HFFc6 (cell line): ENCODE data around the gene FAM13C. TPM values are rescaled to one million over a fixed set of nuclear protein-coding genes. Genes with fewer than 3 reads are reported as not detected.

Experiments
- DNase-seq: peaks from one replicate; pipeline ENCODE4 v3.0.0-alpha.2; 2018
- H3K27ac Mint-ChIP-seq: 2 replicates; pipeline ENCODE4 v1.8.0; 2020; ENCODE audit warnings: mild to moderate bottlenecking, mixed read lengths
- H3K27me3 Mint-ChIP-seq: 2 replicates; pipeline ENCODE4 v1.8.0; 2021; ENCODE audit warnings: mild to moderate bottlenecking, moderate library complexity, mixed read lengths; ENCODE audit not compliant: insufficient read depth
- H3K36me3 Mint-ChIP-seq: 2 replicates; pipeline ENCODE4 v1.8.0; 2021; ENCODE audit warnings: low read depth, mixed read lengths
- H3K4me1 Mint-ChIP-seq: 2 replicates; pipeline ENCODE4 v1.8.0; 2020; ENCODE audit warnings: low read depth, mixed read lengths
- H3K4me3 Mint-ChIP-seq: 2 replicates; pipeline ENCODE4 v1.8.0; 2020; ENCODE audit warnings: mild to moderate bottlenecking, moderate library complexity, mixed read lengths
- H3K9me3 Mint-ChIP-seq: 2 replicates; pipeline ENCODE4 v1.8.0; 2020; ENCODE audit warnings: mild to moderate bottlenecking, mixed read lengths
- CTCF ChIP-seq: fragments of 200-600 bp; sonication (generic); IDR thresholded peaks from 2 replicates; pipeline ENCODE4 v1.5.0; 2021; ENCODE audit warnings: antibody characterized with exemption, mild to moderate bottlenecking
- total RNA-seq, 6 experiments: library from RNA; stranded (reverse); fragmentation: NEBNext Ultra II Directional; extraction: Animal tissue kit (Norgen Biotek cat#: 25700); gene quantifications; 2 replicates in 1 of 6; 3 replicates in 5 of 6; pipeline ENCODE4 v1.2.3, GENCODE V29; 2021

FAM13C gene
- total RNA-seq, 6 experiments from 2014 or later: not detected

- peaks cover 2% of the 10 kb centered on the region; the same call in 1 of the 2 replicates for H3K27me3 Mint-ChIP-seq
- TF ChIP-seq CTCF: no peak
- no peak for DNase-seq
- no peaks in the 10 kb centered on the region for H3K4me1 Mint-ChIP-seq
- H3K36me3 Mint-ChIP-seq: no peaks in the 10 kb centered on the region
- H3K4me3 Mint-ChIP-seq: no peak overlapping the region
- peaks cover 14% of the 10 kb centered on the region; the same call in 1 of the 2 replicates for H3K9me3 Mint-ChIP-seq
- no peak overlapping the region for H3K27ac Mint-ChIP-seq
These were observed 13.6 kb upstream of the FAM13C start for GRCh38 chr10:59375990-59376389.

DNA sequence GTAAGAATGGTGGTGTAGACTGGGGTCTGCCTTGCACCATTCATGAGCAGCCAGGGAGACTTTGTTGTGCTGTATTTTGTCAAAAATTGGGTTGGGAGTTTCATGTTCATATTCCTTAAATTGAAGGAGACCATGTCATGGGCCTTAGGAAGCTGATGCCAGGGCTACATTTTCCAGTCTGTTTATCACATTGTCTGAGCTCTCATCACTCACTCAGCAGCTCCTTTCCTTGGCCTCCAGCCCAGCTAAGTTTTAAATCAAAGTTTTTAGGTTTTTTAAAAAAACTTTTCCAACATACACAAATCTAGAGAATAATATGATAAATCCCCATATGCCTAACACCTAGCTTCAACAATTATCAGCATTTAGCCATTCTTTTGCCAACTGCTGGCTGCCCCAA is 12.6 kb upstream of the FAM13C start:
- no peak overlapping the region for H3K4me3 Mint-ChIP-seq
- no peak for DNase-seq
- H3K36me3 Mint-ChIP-seq: no peaks in the 10 kb centered on the region
- peaks cover 2% of the 10 kb centered on the region; the same call in 1 of the 2 replicates for H3K27me3 Mint-ChIP-seq
- H3K4me1 Mint-ChIP-seq: no peaks in the 10 kb centered on the region
- H3K27ac Mint-ChIP-seq: no peak overlapping the region
- peaks cover 9% of the 10 kb centered on the region; the same call in 1 of the 2 replicates for H3K9me3 Mint-ChIP-seq
- TF ChIP-seq CTCF: no peak

- H3K4me1 Mint-ChIP-seq: no peaks in the 10 kb centered on the region
- DNase-seq: no peak
- H3K27me3 Mint-ChIP-seq: peaks cover 2% of the 10 kb centered on the region; the same call in 1 of the 2 replicates
These were observed 10.7 kb upstream of the FAM13C start for GRCh38 chr10:59373071-59373470.

GRCh38 chr10:59372543-59372942 is 10.2 kb upstream of the FAM13C start:
- Mint-ChIP-seq H3K36me3 (no peaks in the 10 kb centered on the region), H3K4me1 (no peaks in the 10 kb centered on the region), H3K4me3 (no peak overlapping the region), H3K27me3 (peaks cover 2% of the 10 kb centered on the region; the same call in 1 of the 2 replicates), H3K27ac (no peak overlapping the region), H3K9me3 (peaks cover 4% of the 10 kb centered on the region; the same call in 1 of the 2 replicates)
- no peak for DNase-seq
- no peak for TF ChIP-seq CTCF

More at GRCh38 chr10:59373071-59373470, 10.7 kb upstream of the FAM13C start:
- Mint-ChIP-seq H3K9me3 (peaks cover 4% of the 10 kb centered on the region; the same call in 1 of the 2 replicates), H3K4me3 (no peak overlapping the region), H3K27ac (no peak overlapping the region), H3K36me3 (no peaks in the 10 kb centered on the region)
- no peak for TF ChIP-seq CTCF

- Mint-ChIP-seq H3K9me3 (no peaks in the 10 kb centered on the region), H3K27me3 (peaks cover 4% of the 10 kb centered on the region; the same call in 1 of the 2 replicates), H3K4me1 (peaks cover 13% of the 10 kb centered on the region), H3K36me3 (no peaks in the 10 kb centered on the region), H3K4me3 (no peak overlapping the region), H3K27ac (no peak overlapping the region)
- no peak for DNase-seq
- TF ChIP-seq CTCF: no peak
These were observed 3.9 kb upstream of the FAM13C start for GRCh38 chr10:59366290-59366689.
